Stomach (tissue), 9 donors: ENCODE data around the gene SIRT7. TPM values are rescaled to one million over a fixed set of nuclear protein-coding genes. Genes with fewer than 3 reads are reported as not detected.

Source experiments
- DNase-seq, 2 donors: peaks; one replicate each; pipeline versions ENCODE4 v3.0.0 to v3.0.0-alpha.2; 2013 to 2019
- H3K27ac ChIP-seq, 5 donors: fragments of 200-600 bp in 4 of 5; sonication (generic) in 4 of 5; one replicate each; pipeline ENCODE4 v1.5.1; 2013 to 2019; ENCODE audit warnings: mild to moderate bottlenecking in 1 of 5, moderate library complexity in 1 of 5
- H3K27me3 ChIP-seq, 3 donors: fragments of 200-600 bp; sonication (generic); one replicate each; pipeline ENCODE4 v1.5.1; 2017 to 2019; ENCODE audit warnings: mixed run types in 1 of 3
- H3K36me3 ChIP-seq, 4 donors: fragments of 200-600 bp; sonication (generic); 1 replicate in 3 of 4; 2 replicates in 1 of 4; pipeline ENCODE4 v1.5.1; 2016 to 2019
- H3K4me1 ChIP-seq, 4 donors: fragments of 200-600 bp; sonication (generic); one replicate each; pipeline ENCODE4 v1.5.1; 2016 to 2019
- H3K4me3 ChIP-seq, 4 donors: fragments of 200-600 bp; sonication (generic) in 3 of 4; one replicate each; pipeline ENCODE4 v1.5.1; 2016 to 2019; ENCODE audit warnings: mild to moderate bottlenecking in 1 of 4
- H3K9me3 ChIP-seq, 4 donors: fragments of 200-600 bp; sonication (generic); one replicate each; pipeline ENCODE4 v1.5.1; 2016 to 2019
- CTCF ChIP-seq, 7 experiments: fragments of 450-650 bp in 4 of 7; fragments of 200-600 bp in 3 of 7; sonication (generic) in 3 of 7; IDR thresholded peaks; one replicate each; pipeline ENCODE4 v1.5.1; 2016 to 2019; ENCODE audit warnings: antibody characterized with exemption in 7 of 7, control low read depth in 2 of 7, mild to moderate bottlenecking in 1 of 7
- EP300 ChIP-seq: sonication (generic); formaldehyde crosslinking; IDR thresholded peaks from one replicate; pipeline ENCODE4 v1.6.1; 2017; ENCODE audit warnings: antibody characterized with exemption
- POLR2A ChIP-seq, 4 donors: fragments of 450-650 bp; IDR thresholded peaks; one replicate each; pipeline ENCODE4 v1.6.1; 2016; ENCODE audit warnings: antibody characterized with exemption in 4 of 4, control low read depth in 2 of 4, mild to moderate bottlenecking in 1 of 4, moderate library complexity in 1 of 4
- POLR2AphosphoS5 ChIP-seq, 3 donors: sonication (generic); formaldehyde crosslinking; IDR thresholded peaks; one replicate each; pipeline ENCODE4 v1.6.1; 2016; ENCODE audit warnings: antibody characterized with exemption in 3 of 3
- WGBS, 5 donors: extraction: QIAGEN DNeasy Blood & Tissue Kit in 3 of 5; methylation state at CpG; one replicate each; pipeline versions ENCODE4 v1.1.5 to v1.1.7; 2013 to 2018; 5-methylcytosine and 5-hydroxymethylcytosine counted together
- intact Hi-C: fragments of 100-400 bp; cut with DNase I; formaldehyde crosslinking; loops from one replicate; pipeline ENCODE4 v1.15.1; 2023; ENCODE audit warnings: low total_unique reads
- polyA plus RNA-seq, 3 donors: library from polyadenylated mRNA; stranded (reverse); fragments of 200-250 nt; gene quantifications; one replicate each; pipeline ENCODE4 v1.2.3, GENCODE V29; 2013
- total RNA-seq, 5 donors: library from RNA; depleted of rRNA; stranded (reverse); fragments of >200 nt; gene quantifications; one replicate each; pipeline versions ENCODE4 v1.1.0 to v1.2.3, GENCODE V29; 2014 to 2016
- donor health status: healthy with polysubstance abuse.
- donor health status: Bipolar disorder and iron deficiency.
- donor health status: healthy.

Gene SIRT7
- total and polyA plus RNA-seq, 8 donors, result 18.2 to 128 (median 45.5) TPM

GRCh38 chr17:81964081-81964849 lies 46.3 kb upstream of the SIRT7 start:
- peaks cover 33 to 47% (median 43%) of the 10 kb centered on the region in 4 donors for H3K4me1 ChIP-seq
- no peaks in the 10 kb centered on the region for H3K9me3 ChIP-seq
- WGBS, 5 donors, result 68 to 79% (median 73%) methylated on average over 19 to 22 of the region's 22 CpGs
- H3K27me3 ChIP-seq, result peaks cover 19 to 90% (median 41%) of the 10 kb centered on the region in 3 donors
- no peak for DNase-seq
- intact Hi-C loops, result loop anchor here (5.0 kb wide), 1 partner anchor 53 kb away; no protein-coding TSS in a partner anchor
- H3K4me3 ChIP-seq, result no peak overlapping the region
- TF ChIP-seq CTCF (IDR thresholded peaks at IDR 0.05), result no peak
- TF ChIP-seq POLR2AphosphoS5 (IDR thresholded peaks at IDR 0.05), result no peak
- TF ChIP-seq POLR2A (IDR thresholded peaks at IDR 0.05), result no peak
- TF ChIP-seq EP300, result no peak
- H3K36me3 ChIP-seq, result no peaks in the 10 kb centered on the region
- H3K27ac ChIP-seq, result no peak overlapping the region

GRCh38 chr17:81962499-81963441 lies 44.8 kb upstream of the SIRT7 start:
- Histone ChIP-seq H3K9me3 (no peaks in the 10 kb centered on the region), H3K4me3 (no peak overlapping the region), H3K4me1 (peaks cover 35 to 41% (median 36%) of the 10 kb centered on the region in 4 donors), H3K36me3 (no peaks in the 10 kb centered on the region), H3K27ac (no peak overlapping the region), H3K27me3 (peaks cover 19 to 90% (median 53%) of the 10 kb centered on the region in 3 donors)
- 63 to 72% (median 64%) methylated on average over 23 to 37 of the region's 37 CpGs for WGBS, 5 donors
- TF ChIP-seq POLR2A (IDR thresholded peaks at IDR 0.05) (no peak), POLR2AphosphoS5 (IDR thresholded peaks at IDR 0.05) (no peak), EP300 (no peak), CTCF (IDR thresholded peaks at IDR 0.05) (no peak)
- no peak for DNase-seq
- intact Hi-C loops, result loop anchor here (5.0 kb wide), 1 partner anchor 55 kb away; no protein-coding TSS in a partner anchor

- H3K27me3 ChIP-seq, result peaks cover 19 to 90% (median 53%) of the 10 kb centered on the region in 3 donors
- no peaks in the 10 kb centered on the region for H3K36me3 ChIP-seq
- H3K4me3 ChIP-seq, result peak overlapping the region in 3 of 4 donors; percentile 16 to 52 (median 19)
- intact Hi-C loops, result loop anchor here (5.0 kb wide), 1 partner anchor 55 kb away; no protein-coding TSS in a partner anchor
- no peak overlapping the region for H3K27ac ChIP-seq
- peaks cover 25 to 31% (median 28%) of the 10 kb centered on the region in 4 donors for H3K4me1 ChIP-seq
- TF ChIP-seq POLR2AphosphoS5 (IDR thresholded peaks at IDR 0.05) (no peak), CTCF (IDR thresholded peaks at IDR 0.05) (no peak), EP300 (no peak), POLR2A (IDR thresholded peaks at IDR 0.05) (no peak)
- 13 to 45% (median 16%) methylated on average over 20 to 82 of the region's 82 CpGs for WGBS, 5 donors
- no peaks in the 10 kb centered on the region for H3K9me3 ChIP-seq
- no peak for DNase-seq
Observed at GRCh38 chr17:81961521-81962498, 43.8 kb upstream of the SIRT7 start.
